Measurements from ENCODE around the gene ENPEP. TPM values are rescaled to one million over a fixed set of nuclear protein-coding genes. Genes with fewer than 3 reads are reported as not detected.
"Not testable (repeated sequence)": the region's sequence is repeated elsewhere in the genome, so short reads cannot be mapped to it uniquely, and the experiment has no call there.

ENPEP gene
- under 1 TPM; 0.54 to 0.93 TPM for total RNA-seq

GRCh38 chr4:110475881-110476818, at the start of gene ENPEP:
TSS of gene ENPEP (plus strand) at chr4:110476155. CDS start at chr4:110476415, 260 bp downstream.
- no peak for DNase-seq
- no peaks in the 10 kb centered on the region for H3K4me1 Mint-ChIP-seq
- H3K9me3 Mint-ChIP-seq (ENCODE audit: low read depth) = no peaks in the 10 kb centered on the region
- no peak within 1 kb of the TSS for H3K4me3 Mint-ChIP-seq
- H3K27ac Mint-ChIP-seq = no peak within 1 kb of the TSS
- no peaks in the 10 kb centered on the region for H3K36me3 Mint-ChIP-seq
- CTCF ChIA-PET = no interaction called here
- no peak for ATAC-seq
- peaks cover 20% of the 10 kb centered on the region for H3K27me3 Mint-ChIP-seq

- H3K4me3 Mint-ChIP-seq; ATAC-seq; H3K36me3 Mint-ChIP-seq; H3K27me3 Mint-ChIP-seq; H3K27ac Mint-ChIP-seq; H3K4me1 Mint-ChIP-seq; CTCF ChIA-PET; H3K9me3 Mint-ChIP-seq (ENCODE audit: low read depth); DNase-seq: not testable (repeated sequence)
Measured at GRCh38 chr4:110431805-110432204, 44.1 kb upstream of the ENPEP start.

GRCh38 chr4:110437292-110437691, 38.7 kb upstream of the ENPEP start:
- H3K9me3 Mint-ChIP-seq (ENCODE audit: low read depth); H3K36me3 Mint-ChIP-seq; ATAC-seq; H3K27me3 Mint-ChIP-seq; CTCF ChIA-PET; H3K27ac Mint-ChIP-seq; H3K4me3 Mint-ChIP-seq; H3K4me1 Mint-ChIP-seq; DNase-seq: not testable (repeated sequence)

GRCh38 chr4:110439209-110439608, 36.7 kb upstream of the ENPEP start:
- H3K9me3 Mint-ChIP-seq (ENCODE audit: low read depth); H3K27ac Mint-ChIP-seq; ATAC-seq; H3K36me3 Mint-ChIP-seq; CTCF ChIA-PET; H3K27me3 Mint-ChIP-seq; DNase-seq; H3K4me1 Mint-ChIP-seq; H3K4me3 Mint-ChIP-seq: not testable (repeated sequence)

GRCh38 chr4:110442309-110442708, 33.6 kb upstream of the ENPEP start:
- Mint-ChIP-seq H3K27ac (no peak overlapping the region), H3K9me3 (ENCODE audit: low read depth) (no peaks in the 10 kb centered on the region), H3K4me3 (no peak overlapping the region), H3K4me1 (no peaks in the 10 kb centered on the region), H3K36me3 (no peaks in the 10 kb centered on the region), H3K27me3 (peaks cover 6% of the 10 kb centered on the region)
- DNase-seq (no peak), ATAC-seq (no peak)
- CTCF ChIA-PET = no interaction called here

GRCh38 chr4:110442788-110443187, 33.2 kb upstream of the ENPEP start:
- no peak for ATAC-seq
- Mint-ChIP-seq H3K27ac (no peak overlapping the region), H3K4me3 (no peak overlapping the region), H3K9me3 (ENCODE audit: low read depth) (no peaks in the 10 kb centered on the region), H3K36me3 (no peaks in the 10 kb centered on the region), H3K27me3 (peaks cover 6% of the 10 kb centered on the region), H3K4me1 (no peaks in the 10 kb centered on the region)
- CTCF ChIA-PET = no interaction called here
- DNase-seq = no peak

- DNase-seq (no peak), ATAC-seq (no peak)
- H3K9me3 Mint-ChIP-seq (ENCODE audit: low read depth) = no peaks in the 10 kb centered on the region
- H3K4me3 Mint-ChIP-seq = no peak overlapping the region
- CTCF ChIA-PET = no interaction called here
- H3K27ac Mint-ChIP-seq = no peak overlapping the region
- no peaks in the 10 kb centered on the region for H3K4me1 Mint-ChIP-seq
- no peaks in the 10 kb centered on the region for H3K36me3 Mint-ChIP-seq
- H3K27me3 Mint-ChIP-seq = peaks cover 14% of the 10 kb centered on the region
Measured at GRCh38 chr4:110449947-110450346, 26.0 kb upstream of the ENPEP start.

- Mint-ChIP-seq H3K4me1 (no peaks in the 10 kb centered on the region), H3K4me3 (no peak overlapping the region), H3K36me3 (no peaks in the 10 kb centered on the region), H3K27me3 (peaks cover 25% of the 10 kb centered on the region), H3K27ac (no peak overlapping the region), H3K9me3 (ENCODE audit: low read depth) (no peaks in the 10 kb centered on the region)
- DNase-seq = no peak
- ATAC-seq = no peak
- CTCF ChIA-PET = no interaction called here
Measured at GRCh38 chr4:110452546-110452945, 23.4 kb upstream of the ENPEP start.

GRCh38 chr4:110454441-110454840, 21.5 kb upstream of the ENPEP start:
- DNase-seq (no peak), ATAC-seq (no peak)
- Mint-ChIP-seq H3K4me1 (no peaks in the 10 kb centered on the region), H3K36me3 (no peaks in the 10 kb centered on the region), H3K4me3 (no peak overlapping the region), H3K27ac (no peak overlapping the region), H3K27me3 (peaks cover 29% of the 10 kb centered on the region), H3K9me3 (ENCODE audit: low read depth) (no peaks in the 10 kb centered on the region)
- CTCF ChIA-PET = no interaction called here

GRCh38 chr4:110458494-110459266, 17.3 kb upstream of the ENPEP start:
- Mint-ChIP-seq H3K9me3 (ENCODE audit: low read depth) (no peaks in the 10 kb centered on the region), H3K27ac (no peak overlapping the region), H3K27me3 (peaks cover 24% of the 10 kb centered on the region), H3K4me3 (no peak overlapping the region), H3K4me1 (no peaks in the 10 kb centered on the region), H3K36me3 (no peaks in the 10 kb centered on the region)
- DNase-seq (no peak), ATAC-seq (no peak)
- CTCF ChIA-PET = no interaction called here

GRCh38 chr4:110460074-110460746, 15.7 kb upstream of the ENPEP start:
- no peak for ATAC-seq
- Mint-ChIP-seq H3K9me3 (ENCODE audit: low read depth) (no peaks in the 10 kb centered on the region), H3K36me3 (no peaks in the 10 kb centered on the region), H3K4me3 (no peak overlapping the region), H3K4me1 (no peaks in the 10 kb centered on the region), H3K27me3 (peaks cover 17% of the 10 kb centered on the region), H3K27ac (no peak overlapping the region)
- DNase-seq = no peak
- CTCF ChIA-PET = no interaction called here

GRCh38 chr4:110467400-110467799, 8.6 kb upstream of the ENPEP start:
- H3K36me3 Mint-ChIP-seq = no peaks in the 10 kb centered on the region

GRCh38 chr4:110472583-110473329, 3.2 kb upstream of the ENPEP start:
- ATAC-seq = no peak
- no peak overlapping the region for H3K4me3 Mint-ChIP-seq
- H3K4me1 Mint-ChIP-seq = no peaks in the 10 kb centered on the region
- peaks cover 20% of the 10 kb centered on the region for H3K27me3 Mint-ChIP-seq
- H3K9me3 Mint-ChIP-seq (ENCODE audit: low read depth) = peaks cover 2% of the 10 kb centered on the region
- CTCF ChIA-PET = no interaction called here
- DNase-seq = no peak
- no peak overlapping the region for H3K27ac Mint-ChIP-seq
- H3K36me3 Mint-ChIP-seq = no peaks in the 10 kb centered on the region

More at GRCh38 chr4:110467400-110467799, 8.6 kb upstream of the ENPEP start:
- peaks cover 2% of the 10 kb centered on the region for H3K9me3 Mint-ChIP-seq (ENCODE audit: low read depth)
- H3K4me3 Mint-ChIP-seq = no peak overlapping the region
- CTCF ChIA-PET = no interaction called here
- peaks cover 7% of the 10 kb centered on the region for H3K27me3 Mint-ChIP-seq
- no peak for DNase-seq
- ATAC-seq = no peak
- H3K27ac Mint-ChIP-seq = no peak overlapping the region
- H3K4me1 Mint-ChIP-seq = peaks cover 10% of the 10 kb centered on the region
